ENCODE results near the gene ANKRD44.
A peak's percentile ranks its signal among the peaks of the same experiment; 100 is the strongest.
"Not testable (repeated sequence)": the region's sequence is repeated elsewhere in the genome, so short reads cannot be mapped to it uniquely, and the experiment has no call there.

ANKRD44 gene

GRCh38 chr2:197080578-197081216, 229.9 kb downstream of the ANKRD44 start:
- DNase-seq (ENCODE audit: low spot score) (no peak), FAIRE-seq (no peak)

GRCh38 chr2:197079832-197080555, 230.6 kb downstream of the ANKRD44 start:
- DNase-seq (ENCODE audit: low spot score), result no peak
- no peak for FAIRE-seq

- FAIRE-seq, result no peak
- no peak for DNase-seq (ENCODE audit: low spot score)
Observed at GRCh38 chr2:197079414-197079813, 231.2 kb downstream of the ANKRD44 start.

GRCh38 chr2:197078535-197078934, 232.0 kb downstream of the ANKRD44 start:
- DNase-seq (ENCODE audit: low spot score) (no peak), FAIRE-seq (no peak)

- no peak for DNase-seq (ENCODE audit: low spot score)
- no peak for FAIRE-seq
Observed at GRCh38 chr2:197077336-197077735, 233.2 kb downstream of the ANKRD44 start.

GRCh38 chr2:197076652-197077051, 233.9 kb downstream of the ANKRD44 start:
- no peak for FAIRE-seq
- no peak for DNase-seq (ENCODE audit: low spot score)

- FAIRE-seq, result no peak
- no peak for DNase-seq (ENCODE audit: low spot score)
Observed at GRCh38 chr2:197075754-197076337, 234.7 kb downstream of the ANKRD44 start.

- FAIRE-seq, result no peak
- no peak for DNase-seq (ENCODE audit: low spot score)
Observed at GRCh38 chr2:197075281-197075680, 235.3 kb downstream of the ANKRD44 start.

GRCh38 chr2:197073701-197074433, 236.7 kb downstream of the ANKRD44 start:
- no peak for DNase-seq (ENCODE audit: low spot score)
- FAIRE-seq, result no peak

- DNase-seq (ENCODE audit: low spot score) (no peak), FAIRE-seq (no peak)
Observed at GRCh38 chr2:197073270-197073669, 237.3 kb downstream of the ANKRD44 start.

- no peak for DNase-seq (ENCODE audit: low spot score)
- no peak for FAIRE-seq
Observed at GRCh38 chr2:197072533-197072932, 238.0 kb downstream of the ANKRD44 start.

- FAIRE-seq, result no peak
- no peak for DNase-seq (ENCODE audit: low spot score)
Observed at GRCh38 chr2:197071790-197072436, 238.7 kb downstream of the ANKRD44 start.

GRCh38 chr2:197071213-197071612, 239.4 kb downstream of the ANKRD44 start:
- FAIRE-seq (no peak), DNase-seq (ENCODE audit: low spot score) (no peak)

- DNase-seq (ENCODE audit: low spot score), result no peak
- no peak for FAIRE-seq
Observed at GRCh38 chr2:197069958-197070357, 240.6 kb downstream of the ANKRD44 start.

- not testable (repeated sequence) for DNase-seq (ENCODE audit: low spot score); FAIRE-seq
Observed at GRCh38 chr2:197062574-197062973, 248.0 kb downstream of the ANKRD44 start.

- no peak for DNase-seq (ENCODE audit: low spot score)
- no peak for FAIRE-seq
Observed at GRCh38 chr2:197059477-197059876, 251.1 kb downstream of the ANKRD44 start.

- DNase-seq (ENCODE audit: low spot score) (no peak), FAIRE-seq (no peak)
Observed at GRCh38 chr2:197058777-197059300, 251.7 kb downstream of the ANKRD44 start.

- FAIRE-seq (no peak), DNase-seq (ENCODE audit: low spot score) (no peak)
Observed at GRCh38 chr2:197057959-197058358, 252.6 kb downstream of the ANKRD44 start.

GRCh38 chr2:197055045-197055444, 255.5 kb downstream of the ANKRD44 start:
- DNase-seq (ENCODE audit: low spot score), result no peak
- FAIRE-seq, result no peak

- FAIRE-seq (peak; percentile 44), DNase-seq (ENCODE audit: low spot score) (peak; percentile 58)
Observed at GRCh38 chr2:197054437-197054836, 256.1 kb downstream of the ANKRD44 start.

GRCh38 chr2:197052356-197052755, 258.2 kb downstream of the ANKRD44 start:
- DNase-seq (ENCODE audit: low spot score), result no peak
- FAIRE-seq, result no peak

Measured in RCC 7860 (cell line).